Neuronal stem cell (in vitro differentiated cells): ENCODE results near the gene RAB3IP.

Experiments
- DNase-seq: peaks from one replicate; pipeline ENCODE4 v3.0.0-alpha.2; 2013; ENCODE audit warnings: low spot score
- H2AFZ ChIP-seq: one replicate; pipeline ENCODE4 v1.6.1; 2013; ENCODE audit warnings: mild to moderate bottlenecking, low read length, inconsistent platforms
- H2AK5ac ChIP-seq: 2 replicates; pipeline ENCODE4 v1.6.1; 2013; ENCODE audit warnings: low read depth, mild to moderate bottlenecking, inconsistent platforms, low read length, moderate library complexity, mixed read lengths
- H2BK120ac ChIP-seq: 2 replicates; pipeline ENCODE4 v1.6.1; 2013; ENCODE audit warnings: low read depth, mild to moderate bottlenecking, inconsistent platforms, low read length, moderate library complexity, mixed read lengths
- H2BK12ac ChIP-seq: one replicate; pipeline ENCODE4 v1.6.1; 2013; ENCODE audit warnings: low read length, inconsistent platforms
- H2BK15ac ChIP-seq: 2 replicates; pipeline ENCODE4 v1.6.1; 2013; ENCODE audit warnings: mild to moderate bottlenecking, low read length, inconsistent platforms, mixed read lengths
- H2BK5ac ChIP-seq: one replicate; pipeline ENCODE4 v1.6.1; 2013; ENCODE audit warnings: inconsistent platforms, mild to moderate bottlenecking, low read length, moderate library complexity
- H3K14ac ChIP-seq: one replicate; pipeline ENCODE4 v1.6.1; 2013; ENCODE audit warnings: low read length, inconsistent platforms
- H3K18ac ChIP-seq: 2 replicates; pipeline ENCODE4 v1.6.1; 2013; ENCODE audit warnings: low read length, inconsistent platforms
- H3K23ac ChIP-seq: 2 replicates; pipeline ENCODE4 v1.6.1; 2013; ENCODE audit warnings: low read depth, mild to moderate bottlenecking, mixed read lengths, low read length, inconsistent platforms; ENCODE audit not compliant: poor library complexity
- H3K27ac ChIP-seq: replicated peaks from 3 replicates; pipeline ENCODE4 v1.5.1; 2013; ENCODE audit warnings: low read length, inconsistent platforms
- H3K27me3 ChIP-seq, 3 experiments: 2 replicates each; pipeline ENCODE4 v1.6.1; 2013; ENCODE audit warnings: low read length in 3 of 3, mild to moderate bottlenecking in 2 of 3, inconsistent platforms in 1 of 3, low read depth in 1 of 3, mixed read lengths in 1 of 3, moderate library complexity in 1 of 3; ENCODE audit not compliant: control insufficient read depth in 3 of 3, insufficient read depth in 3 of 3
- H3K36me3 ChIP-seq, 2 donors: replicated peaks in 1 of 2; 2 replicates each; pipeline ENCODE4 v1.6.1; 2013; ENCODE audit warnings: low read length in 2 of 2; ENCODE audit not compliant: control insufficient read depth in 2 of 2, insufficient read depth in 2 of 2
- H3K4ac ChIP-seq: 2 replicates; pipeline ENCODE4 v1.6.1; 2013; ENCODE audit warnings: inconsistent platforms, mild to moderate bottlenecking, low read length, moderate library complexity
- H3K4me1 ChIP-seq, 2 donors: 1 replicate in 1 of 2; 2 replicates in 1 of 2; pipeline ENCODE4 v1.6.1; 2013; ENCODE audit warnings: low read length in 2 of 2, low read depth in 1 of 2; ENCODE audit not compliant: control insufficient read depth in 2 of 2, insufficient read depth in 1 of 2
- H3K4me2 ChIP-seq: one replicate; pipeline ENCODE4 v1.6.1; 2013; ENCODE audit warnings: mild to moderate bottlenecking, low read length, inconsistent platforms; ENCODE audit not compliant: insufficient read depth, poor library complexity, severe bottlenecking
- H3K4me3 ChIP-seq, 2 donors: 2 replicates each; pipeline ENCODE4 v1.5.1; 2013; ENCODE audit warnings: low read length in 2 of 2, mild to moderate bottlenecking in 2 of 2, inconsistent platforms in 1 of 2, moderate library complexity in 1 of 2
- H3K79me1 ChIP-seq: one replicate; pipeline ENCODE4 v1.6.1; 2013; ENCODE audit warnings: low read depth, mild to moderate bottlenecking, inconsistent platforms, low read length, moderate library complexity
- H3K9ac ChIP-seq: one replicate; pipeline ENCODE4 v1.6.1; 2013; ENCODE audit warnings: mild to moderate bottlenecking, low read depth, low read length, inconsistent platforms; ENCODE audit not compliant: poor library complexity
- H3K9me3 ChIP-seq, 2 donors: replicated peaks in 1 of 2; 2 replicates each; pipeline versions ENCODE3 to v1.6.1; 2013; ENCODE audit warnings: low read length in 2 of 2, mild to moderate bottlenecking in 2 of 2, inconsistent platforms in 1 of 2, low read depth in 1 of 2, mixed read lengths in 1 of 2, moderate library complexity in 1 of 2; ENCODE audit not compliant: control insufficient read depth in 2 of 2, insufficient read depth in 1 of 2
- H4K8ac ChIP-seq: one replicate; pipeline ENCODE4 v1.6.1; 2013; ENCODE audit warnings: low read depth, mild to moderate bottlenecking, inconsistent platforms, low read length, moderate library complexity
- H4K91ac ChIP-seq: one replicate; pipeline ENCODE4 v1.6.1; 2013; ENCODE audit warnings: low read length, low read depth, mild to moderate bottlenecking, inconsistent platforms; ENCODE audit not compliant: poor library complexity
- WGBS, 2 donors: extraction: QIAGEN DNeasy Blood & Tissue Kit; methylation state at CpG; one replicate each; pipeline ENCODE4 v1.1.7; 2013; ENCODE audit warnings: missing lambda C conversion rate in 2 of 2, mixed read lengths in 1 of 2; ENCODE audit not compliant: insufficient read length in 2 of 2, insufficient replicate concordance in 1 of 2; ENCODE audit errors: extremely low coverage in 2 of 2; 5-methylcytosine and 5-hydroxymethylcytosine counted together

RAB3IP gene

GRCh38 chr12:69837657-69838415 is 99.2 kb downstream of the RAB3IP start:
- no peak overlapping the region for H3K4ac ChIP-seq
- WGBS, 2 donors, result no CpG with 5 or more reads among the region's 4 CpGs
- H3K9ac ChIP-seq, result no peak overlapping the region

GRCh38 chr12:69840727-69841126 is 102.1 kb downstream of the RAB3IP start:
- H2BK15ac ChIP-seq, result no peak overlapping the region
- WGBS, 2 donors, result no CpG with 5 or more reads among the region's 3 CpGs

More at GRCh38 chr12:69837657-69838415, 99.2 kb downstream of the RAB3IP start:
- Histone ChIP-seq H3K14ac (no peak overlapping the region), H3K4me3 (no peak overlapping the region), H3K18ac (no peak overlapping the region), H3K9me3 (no peaks in the 10 kb centered on the region), H4K8ac (no peak overlapping the region), H3K4me2 (no peak overlapping the region), H2BK12ac (no peak overlapping the region), H3K27ac (no peak overlapping the region), H3K27me3 (no peaks in the 10 kb centered on the region), H4K91ac (no peak overlapping the region), H2BK120ac (no peak overlapping the region), H3K4me1 (peaks cover 0 to 1% of the 10 kb centered on the region in 2 donors), H2AK5ac (no peak overlapping the region), H3K23ac (no peak overlapping the region), H3K36me3 (no peaks in the 10 kb centered on the region), H2BK15ac (no peak overlapping the region), H2BK5ac (no peak overlapping the region), H3K79me1 (no peaks in the 10 kb centered on the region), H2AFZ (no peak overlapping the region)
- no peak for DNase-seq

GRCh38 chr12:69843608-69844007 is 104.9 kb downstream of the RAB3IP start:
- WGBS, 2 donors, result no CpG with 5 or more reads among the region's 2 CpGs
- H3K14ac ChIP-seq, result no peak overlapping the region
- no peak overlapping the region for H3K4me3 ChIP-seq
- no peak overlapping the region for H2BK5ac ChIP-seq
- no peaks in the 10 kb centered on the region for H3K79me1 ChIP-seq
- no peak overlapping the region for H2AK5ac ChIP-seq
- no peaks in the 10 kb centered on the region for H3K9me3 ChIP-seq
- H3K4ac ChIP-seq, result no peak overlapping the region
- H2BK120ac ChIP-seq, result no peak overlapping the region
- no peak overlapping the region for H3K23ac ChIP-seq
- H3K27me3 ChIP-seq, result peaks cover 0 to 2% (median 0%) of the 10 kb centered on the region in 3 experiments
- H3K4me2 ChIP-seq, result no peak overlapping the region
- no peak overlapping the region for H2BK15ac ChIP-seq
- no peak overlapping the region for H3K27ac ChIP-seq
- DNase-seq, result no peak
- H2AFZ ChIP-seq, result peak overlapping the region; percentile 9
- no peak overlapping the region for H4K91ac ChIP-seq
- no peak overlapping the region for H4K8ac ChIP-seq
- H3K36me3 ChIP-seq, result no peaks in the 10 kb centered on the region
- peaks cover 0 to 1% of the 10 kb centered on the region in 2 donors for H3K4me1 ChIP-seq
- H3K18ac ChIP-seq, result no peak overlapping the region
- H2BK12ac ChIP-seq, result no peak overlapping the region
- H3K9ac ChIP-seq, result no peak overlapping the region

More at GRCh38 chr12:69840727-69841126, 102.1 kb downstream of the RAB3IP start:
- peaks cover 0 to 2% (median 0%) of the 10 kb centered on the region in 3 experiments for H3K27me3 ChIP-seq
- no peak for DNase-seq
- no peak overlapping the region for H3K9ac ChIP-seq
- no peak overlapping the region for H3K4ac ChIP-seq
- H3K36me3 ChIP-seq, result no peaks in the 10 kb centered on the region
- no peak overlapping the region for H3K23ac ChIP-seq
- no peak overlapping the region for H2BK5ac ChIP-seq
- no peak overlapping the region for H4K8ac ChIP-seq
- no peak overlapping the region for H3K27ac ChIP-seq
- H3K9me3 ChIP-seq, result no peaks in the 10 kb centered on the region
- H3K79me1 ChIP-seq, result no peaks in the 10 kb centered on the region
- no peak overlapping the region for H2BK12ac ChIP-seq
- H3K4me3 ChIP-seq, result no peak overlapping the region
- H3K18ac ChIP-seq, result no peak overlapping the region
- no peak overlapping the region for H2BK120ac ChIP-seq
- no peak overlapping the region for H3K4me2 ChIP-seq
- H2AK5ac ChIP-seq, result no peak overlapping the region
- no peak overlapping the region for H3K14ac ChIP-seq
- peaks cover 0 to 3% of the 10 kb centered on the region in 2 donors for H3K4me1 ChIP-seq
- no peak overlapping the region for H2AFZ ChIP-seq
- no peak overlapping the region for H4K91ac ChIP-seq

GRCh38 chr12:69844416-69844815 is 105.8 kb downstream of the RAB3IP start:
- Histone ChIP-seq H3K23ac (no peak overlapping the region), H3K79me1 (no peaks in the 10 kb centered on the region), H3K4me2 (no peak overlapping the region), H2BK5ac (no peak overlapping the region), H2BK120ac (no peak overlapping the region), H3K4me3 (no peak overlapping the region), H3K14ac (no peak overlapping the region), H3K4me1 (peaks cover 0 to 1% of the 10 kb centered on the region in 2 donors), H3K36me3 (no peaks in the 10 kb centered on the region), H3K9ac (no peak overlapping the region), H3K4ac (no peak overlapping the region), H2BK15ac (no peak overlapping the region), H3K18ac (no peak overlapping the region), H4K91ac (no peak overlapping the region), H2BK12ac (no peak overlapping the region), H2AFZ (no peak overlapping the region), H3K9me3 (no peaks in the 10 kb centered on the region), H3K27ac (no peak overlapping the region), H4K8ac (no peak overlapping the region), H2AK5ac (no peak overlapping the region), H3K27me3 (peaks cover 0 to 2% (median 0%) of the 10 kb centered on the region in 3 experiments)
- no peak for DNase-seq
- no CpG with 5 or more reads among the region's 7 CpGs for WGBS, 2 donors
